Ovary (tissue), 3 donors: ENCODE data around the gene DNAH8.

Experiments used
- CTCF ChIP-seq, 3 donors: fragments of 450-650 bp in 2 of 3; fragments of 200-600 bp in 1 of 3; IDR thresholded peaks; one replicate each; pipeline versions ENCODE4 v1.5.1 to v1.8.0; 2016 to 2022; ENCODE audit warnings: antibody characterized with exemption in 3 of 3, mild to moderate bottlenecking in 1 of 3
- EP300 ChIP-seq: sonication (generic); formaldehyde crosslinking; IDR thresholded peaks from one replicate; pipeline ENCODE4 v1.6.1; 2017; ENCODE audit warnings: antibody characterized with exemption
- POLR2A ChIP-seq: fragments of 450-650 bp; IDR thresholded peaks from one replicate; pipeline ENCODE4 v1.6.1; 2017; ENCODE audit warnings: antibody characterized with exemption, mild to moderate bottlenecking, moderate library complexity
- donor health status: DM: no; HTN: no; CAD: no.

DNA sequence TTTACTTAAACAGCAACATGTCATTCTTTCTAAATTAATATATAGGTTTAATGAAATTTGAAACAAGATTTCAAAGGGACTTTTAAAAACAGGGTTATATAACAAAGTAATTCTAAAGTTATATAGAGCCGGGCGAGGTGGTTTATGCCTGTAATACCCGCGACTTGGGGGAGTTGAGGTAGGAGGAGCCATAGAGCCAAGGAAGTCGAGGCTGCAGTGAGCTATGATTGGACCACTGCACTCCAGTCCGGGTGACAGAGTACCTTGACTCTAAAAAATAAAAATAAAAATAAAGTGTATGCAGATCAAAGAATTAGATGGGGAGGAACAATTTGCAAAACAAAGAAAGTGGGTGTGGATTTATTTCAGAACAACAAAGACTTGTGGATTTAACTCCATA is 182.4 kb downstream of the DNAH8 start:
- no peak for TF ChIP-seq CTCF (IDR thresholded peaks at IDR 0.05)
- TF ChIP-seq POLR2A, result no peak
- TF ChIP-seq EP300, result no peak
